ENCODE data around the gene FXYD1. TPM values are rescaled to one million over a fixed set of nuclear protein-coding genes. Genes with fewer than 3 reads are reported as not detected.
A peak's percentile ranks its signal among the peaks of the same experiment; 100 is the strongest.

The FXYD1 gene
- total and polyA plus RNA-seq, 2 of the 8 experiments (the other 6 are each of a cell fraction or from before 2014, with no cell fraction given) = 1.6 to 8.1 TPM

- WGBS, 2 experiments (ENCODE audit: extremely low coverage in 1 of 2, insufficient coverage in 1 of 2, insufficient read length in 1 of 2, insufficient replicate concordance in 2 of 2, low coverage in 1 of 2, low lambda C conversion rate in 2 of 2, missing lambda C conversion rate in 1 of 2) = 91% methylated on average over 6 of the region's 6 CpGs; no CpG with 5 or more reads in 1 of the 2 experiments
- Histone ChIP-seq H3K79me2 (ENCODE audit: control insufficient read depth in 1 of 2, insufficient read depth in 2 of 2, low read length in 2 of 2) (peaks cover 0 to 11% of the 10 kb centered on the region in 2 experiments; a peak in 1 of 4 replicates), H3K23ac (ENCODE audit: insufficient read length) (no peak overlapping the region), H3K14ac (ENCODE audit: insufficient read length) (no peak overlapping the region), H4K5ac (ENCODE audit: insufficient read length, low read depth, low read length) (no peak overlapping the region), H2BK5ac (ENCODE audit: low read depth, low read length) (no peak overlapping the region), H3K9ac (replicated peaks in 1 of 4; ENCODE audit: extremely low read depth in 1 of 4, low read depth in 3 of 4, low read length in 3 of 4) (no peak overlapping the region), H4K20me1 (replicated peaks in 1 of 2; ENCODE audit: control insufficient read depth in 1 of 2, insufficient read depth in 2 of 2, low read length in 2 of 2) (peaks cover 1 to 5% of the 10 kb centered on the region in 2 experiments), H3K27ac (ENCODE audit: low read depth, low read length) (no peak overlapping the region), H4K8ac (ENCODE audit: extremely low read depth, insufficient read depth, low read length) (no peak overlapping the region; the same call in 1 of the 2 replicates), H3K9me3 (ENCODE audit: insufficient read depth in 2 of 2, low read depth in 1 of 2, low read length in 1 of 2) (no peaks in the 10 kb centered on the region), H2BK15ac (ENCODE audit: low read length) (no peak overlapping the region), H2BK20ac (ENCODE audit: low read length) (no peak overlapping the region), H3K56ac (replicated peaks; ENCODE audit: insufficient read length, low read depth, low read length) (no peak overlapping the region), H3K79me1 (ENCODE audit: low read depth, low read length) (peaks cover 6% of the 10 kb centered on the region), H3K4me3 (ENCODE audit: extremely low read depth in 1 of 4, insufficient read depth in 2 of 4, low read depth in 3 of 4, low read length in 4 of 4) (peak overlapping the region in 2 of 4 experiments; percentile 71 to 76; a peak in 2 of 8 replicates), H3K4me1 (replicated peaks in 1 of 4; ENCODE audit: control insufficient read depth in 3 of 4, insufficient read depth in 4 of 4, low read length in 3 of 4) (peaks cover 4 to 20% (median 16%) of the 10 kb centered on the region in 4 experiments), H3K4ac (replicated peaks; ENCODE audit: insufficient read length, low read depth, low read length) (no peak overlapping the region), H2AFZ (ENCODE audit: low read length) (no peak overlapping the region), H3K18ac (ENCODE audit: extremely low read depth, low read length) (no peak overlapping the region), H4K91ac (replicated peaks; ENCODE audit: insufficient read length, low read length) (no peak overlapping the region), H2AK5ac (ENCODE audit: low read depth, low read length) (no peak overlapping the region), H3K36me3 (ENCODE audit: control insufficient read depth in 2 of 4, insufficient read depth in 4 of 4, low read length in 3 of 4) (peaks cover 2 to 32% (median 13%) of the 10 kb centered on the region in 4 experiments; a peak in 6 of 8 replicates), H3K4me2 (ENCODE audit: insufficient read depth in 1 of 2, low read depth in 2 of 2, low read length in 2 of 2) (peak overlapping the region; percentile 82 to 91), H3K27me3 (replicated peaks in 1 of 4; ENCODE audit: control insufficient read depth in 3 of 4, extremely low read depth in 1 of 4, insufficient read depth in 3 of 4, low read length in 3 of 4) (peaks cover 0 to 5% (median 3%) of the 10 kb centered on the region in 4 experiments; a peak in 3 of 7 replicates), H3K23me2 (ENCODE audit: low read depth, low read length) (peaks cover 9% of the 10 kb centered on the region; the same call in 1 of the 2 replicates), H2BK12ac (ENCODE audit: low read depth, low read length) (no peak overlapping the region), H2BK120ac (replicated peaks; ENCODE audit: low read depth, low read length) (no peak overlapping the region)
- ChIA-PET CTCF (ENCODE audit: partially characterized antibody) (interaction anchor here (2.5 kb wide), 1 partner anchor 14 kb away, joined by 15 read pairs; the partner anchor contains the start of gene FXYD7), POLR2A (ENCODE audit: partially characterized antibody) (interaction anchor here (1.2 to 5.6 kb wide), 3 partner anchors 13 to 44 kb away, joined by 3 to 67 read pairs (median 8); partner anchors contain the start of gene FXYD7)
- TF ChIP-seq POLR2AphosphoS5 (IDR thresholded peaks at IDR 0.05; ENCODE audit: low read depth, low read length) (no peak), CREB1 (IDR thresholded peaks at IDR 0.05) (no peak), YY1 (IDR thresholded peaks at IDR 0.05; ENCODE audit: low read depth, low read length) (no peak), SP2 (IDR thresholded peaks at IDR 0.05; ENCODE audit: low read length) (no peak), ZNF274 (IDR thresholded peaks at IDR 0.05; ENCODE audit: borderline replicate concordance, extremely low read depth, low read length) (no peak), JUND (IDR thresholded peaks at IDR 0.05; ENCODE audit: low read length) (no peak)
- no peak for FAIRE-seq
- DNase-seq (ENCODE audit: low read depth in 1 of 2, low spot score in 2 of 2) = no peak
Measured at GRCh38 chr19:35155981-35156672, 17.5 kb downstream of the FXYD1 start.

Measured in H1 (cell line).